Endothelial cell of hepatic sinusoid (primary cell): Measurements from ENCODE around the gene ALS2CL.
"Not testable (repeated sequence)": the region's sequence is repeated elsewhere in the genome, so short reads cannot be mapped to it uniquely, and the experiment has no call there.

Source experiments
- in situ Hi-C: cut with HindIII; loops from 2 replicates; pipeline ENCODE4 v1.10.0; 2017; ENCODE audit warnings: low sequenced_read_pairs

ALS2CL gene

GRCh38 chr3:46705022-46705530 is 11.6 kb upstream of the ALS2CL start:
- in situ Hi-C loops, result no loop called here

GRCh38 chr3:46704346-46704745 is 10.9 kb upstream of the ALS2CL start:
- in situ Hi-C loops, result not testable (repeated sequence)

- in situ Hi-C loops, result no loop called here
Observed at GRCh38 chr3:46703013-46703520, 9.6 kb upstream of the ALS2CL start.

- in situ Hi-C loops, result no loop called here
Observed at GRCh38 chr3:46702246-46703012, 8.9 kb upstream of the ALS2CL start.

- in situ Hi-C loops, result no loop called here
Observed at GRCh38 chr3:46701181-46701939, 7.9 kb upstream of the ALS2CL start, which contains the start of gene TMIE. Gene TMIE (plus strand): TSS chr3:46701392. CDS start chr3:46701488, 96 bp downstream.

- in situ Hi-C loops, result no loop called here
Observed at GRCh38 chr3:46700772-46701171, 7.3 kb upstream of the ALS2CL start.

GRCh38 chr3:46699676-46700523 is 6.4 kb upstream of the ALS2CL start:
- in situ Hi-C loops, result loop anchor here (5.0 kb wide), 2 partner anchors 68 to 97 kb away; no protein-coding TSS in a partner anchor

GRCh38 chr3:46695962-46696894 is 2.7 kb upstream of the ALS2CL start:
- in situ Hi-C loops, result loop anchor here (5.0 kb wide), 2 partner anchors 64 to 101 kb away; no protein-coding TSS in a partner anchor

- in situ Hi-C loops, result loop anchor here (5.0 kb wide), 2 partner anchors 63 to 102 kb away; no protein-coding TSS in a partner anchor
Observed at GRCh38 chr3:46695177-46695961, 1.9 kb upstream of the ALS2CL start.

GRCh38 chr3:46694520-46694919 is 1.0 kb upstream of the ALS2CL start:
- in situ Hi-C loops, result no loop called here

GRCh38 chr3:46693892-46694226 is 380 bp upstream of the ALS2CL start:
- in situ Hi-C loops, result no loop called here

- in situ Hi-C loops, result no loop called here
Observed at GRCh38 chr3:46692566-46692990, 901 bp downstream of the ALS2CL start.

- in situ Hi-C loops, result no loop called here
Observed at GRCh38 chr3:46690798-46691197, 2.7 kb downstream of the ALS2CL start.

- in situ Hi-C loops, result no loop called here
Observed at GRCh38 chr3:46685446-46685845, 8.0 kb downstream of the ALS2CL start.

- in situ Hi-C loops, result no loop called here
Observed at GRCh38 chr3:46684891-46685290, 8.6 kb downstream of the ALS2CL start.

GRCh38 chr3:46682974-46683373 is 10.5 kb downstream of the ALS2CL start:
- in situ Hi-C loops, result no loop called here

GRCh38 chr3:46681856-46682540 is 11.5 kb downstream of the ALS2CL start:
- in situ Hi-C loops, result no loop called here

- in situ Hi-C loops, result no loop called here
Observed at GRCh38 chr3:46681387-46681786, 12.1 kb downstream of the ALS2CL start.
